ENCODE data around the gene ARHGEF4. TPM values are rescaled to one million over a fixed set of nuclear protein-coding genes. Genes with fewer than 3 reads are reported as not detected.

The ARHGEF4 gene
- polyA plus RNA-seq, 1 donor (not counting 4 experiments of a cell fraction or from before 2014, with no cell fraction given), result 22.6 TPM

- Histone ChIP-seq H3K36me3 (ENCODE audit: control insufficient read depth in 2 of 2, extremely low read depth in 1 of 2, insufficient read depth in 2 of 2, low read length in 2 of 2) (no peaks in the 10 kb centered on the region), H3K9me3 (ENCODE audit: control insufficient read depth, low read depth, low read length) (no peaks in the 10 kb centered on the region), H4K20me1 (ENCODE audit: control insufficient read depth, extremely low read depth, insufficient read depth, low read length) (no peaks in the 10 kb centered on the region), H3K9me1 (ENCODE audit: control insufficient read depth, extremely low read depth, insufficient read depth, low read length) (no peaks in the 10 kb centered on the region), H2AFZ (ENCODE audit: control insufficient read depth, low read length) (no peak overlapping the region), H3K4me1 (ENCODE audit: control insufficient read depth, extremely low read depth, insufficient read depth, low read length) (peaks cover 6% of the 10 kb centered on the region), H3K79me2 (ENCODE audit: control insufficient read depth, insufficient read depth, low read length) (no peaks in the 10 kb centered on the region), H3K4me3 (ENCODE audit: control insufficient read depth in 2 of 3, extremely low read depth in 1 of 3, insufficient read depth in 2 of 3, low read depth in 1 of 3, low read length in 3 of 3) (no peak overlapping the region), H3K27ac (ENCODE audit: control insufficient read depth, insufficient read depth, low read length) (no peak overlapping the region), H3K9ac (ENCODE audit: control insufficient read depth, extremely low read depth, insufficient read depth, low read length) (no peak overlapping the region), H3K27me3 (ENCODE audit: control insufficient read depth, extremely low read depth, insufficient read depth, low read length) (no peaks in the 10 kb centered on the region), H3K4me2 (ENCODE audit: control insufficient read depth, extremely low read depth, insufficient read depth, low read depth, low read length) (no peak overlapping the region)
- no peak for TF ChIP-seq EZH2 (IDR thresholded peaks at IDR 0.05; ENCODE audit: low read length)
- no peak for TF ChIP-seq CTCF (optimal IDR thresholded peaks at IDR 0.05 in 1 of 3, IDR thresholded peaks at IDR 0.05 in 1 of 3, conservative IDR thresholded peaks at IDR 0.05 in 1 of 3; ENCODE audit: extremely low read depth in 1 of 3, insufficient read depth in 2 of 3, low read length in 3 of 3)
- DNase-seq (ENCODE audit: low read depth, low spot score) (no peak), FAIRE-seq (no peak)
- dilution Hi-C loops (cut with MboI; ENCODE audit: extremely low pct_ligation_motif_present, low sequenced_read_pairs), result no loop called here
Observed at GRCh38 chr2:130795431-130795830, 41.3 kb upstream of the ARHGEF4 start.

- no peak overlapping the region for H3K4me3 ChIP-seq (ENCODE audit: control insufficient read depth in 2 of 3, extremely low read depth in 1 of 3, insufficient read depth in 2 of 3, low read depth in 1 of 3, low read length in 3 of 3)
- no peak for TF ChIP-seq CTCF (optimal IDR thresholded peaks at IDR 0.05 in 1 of 3, IDR thresholded peaks at IDR 0.05 in 1 of 3, conservative IDR thresholded peaks at IDR 0.05 in 1 of 3; ENCODE audit: extremely low read depth in 1 of 3, insufficient read depth in 2 of 3, low read length in 3 of 3)
- DNase-seq (ENCODE audit: low read depth, low spot score) (no peak), FAIRE-seq (no peak)
- H3K9me3 ChIP-seq (ENCODE audit: control insufficient read depth, low read depth, low read length), result no peaks in the 10 kb centered on the region
- H3K4me2 ChIP-seq (ENCODE audit: control insufficient read depth, extremely low read depth, insufficient read depth, low read depth, low read length), result no peak overlapping the region
- no peak overlapping the region for H3K27ac ChIP-seq (ENCODE audit: control insufficient read depth, insufficient read depth, low read length)
- no peaks in the 10 kb centered on the region for H3K27me3 ChIP-seq (ENCODE audit: control insufficient read depth, extremely low read depth, insufficient read depth, low read length)
- dilution Hi-C loops (cut with MboI; ENCODE audit: extremely low pct_ligation_motif_present, low sequenced_read_pairs), result no loop called here
- no peak overlapping the region for H3K9ac ChIP-seq (ENCODE audit: control insufficient read depth, extremely low read depth, insufficient read depth, low read length)
- no peaks in the 10 kb centered on the region for H4K20me1 ChIP-seq (ENCODE audit: control insufficient read depth, extremely low read depth, insufficient read depth, low read length)
- no peaks in the 10 kb centered on the region for H3K79me2 ChIP-seq (ENCODE audit: control insufficient read depth, insufficient read depth, low read length)
- H3K36me3 ChIP-seq (ENCODE audit: control insufficient read depth in 2 of 2, extremely low read depth in 1 of 2, insufficient read depth in 2 of 2, low read length in 2 of 2), result no peaks in the 10 kb centered on the region
- H2AFZ ChIP-seq (ENCODE audit: control insufficient read depth, low read length), result no peak overlapping the region
- H3K4me1 ChIP-seq (ENCODE audit: control insufficient read depth, extremely low read depth, insufficient read depth, low read length), result peaks cover 6% of the 10 kb centered on the region
- H3K9me1 ChIP-seq (ENCODE audit: control insufficient read depth, extremely low read depth, insufficient read depth, low read length), result no peaks in the 10 kb centered on the region
Observed at GRCh38 chr2:130796290-130796689, 40.4 kb upstream of the ARHGEF4 start.

Measured in keratinocyte (primary cell).